Pulmonary artery endothelial cell (primary cell): ENCODE results near the gene KIF5C. TPM values are rescaled to one million over a fixed set of nuclear protein-coding genes. Genes with fewer than 3 reads are reported as not detected.
"Not testable (repeated sequence)": the region's sequence is repeated elsewhere in the genome, so short reads cannot be mapped to it uniquely, and the experiment has no call there.

Source experiments
- DNase-seq: peaks from one replicate; pipeline ENCODE4 v3.0.0-alpha.2; 2011; ENCODE audit warnings: low read depth, low spot score
- total RNA-seq: library from RNA; depleted of rRNA; stranded (reverse); fragments of >200 nt; gene quantifications from 2 replicates; pipeline ENCODE4 v1.2.3, GENCODE V29; 2014

The KIF5C gene
- total RNA-seq: under 0.01 and 0.18 TPM in 2 replicates

DNA sequence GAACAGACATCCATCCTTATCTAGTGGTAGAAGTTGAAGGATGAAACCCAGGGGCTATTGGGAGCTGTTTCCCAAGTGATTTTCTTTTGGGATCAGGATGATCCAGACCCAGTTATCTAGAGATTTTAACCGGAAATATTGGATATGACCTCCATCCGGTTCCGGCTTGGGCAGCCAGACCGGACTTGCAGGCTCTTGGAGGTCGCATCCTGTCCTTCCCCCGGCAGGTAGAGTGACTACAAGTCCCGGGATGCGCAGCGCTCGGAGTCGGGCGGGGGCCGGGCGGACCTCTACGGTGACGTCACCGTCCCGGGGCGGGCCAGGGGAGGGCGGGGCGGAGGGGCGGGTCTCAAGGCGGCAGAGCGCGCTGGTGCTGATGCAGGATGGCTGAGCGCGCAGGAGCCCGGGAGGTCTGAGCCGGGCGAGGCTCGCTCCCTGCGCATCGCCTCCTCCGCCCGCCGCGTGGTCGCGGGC, at the start of gene KIF5C:
TSS of gene KIF5C (plus strand) at position 360 of the 474 bp plus-strand sequence. CDS start 391 bp downstream, outside the sequence.
- DNase-seq: no peak

DNA sequence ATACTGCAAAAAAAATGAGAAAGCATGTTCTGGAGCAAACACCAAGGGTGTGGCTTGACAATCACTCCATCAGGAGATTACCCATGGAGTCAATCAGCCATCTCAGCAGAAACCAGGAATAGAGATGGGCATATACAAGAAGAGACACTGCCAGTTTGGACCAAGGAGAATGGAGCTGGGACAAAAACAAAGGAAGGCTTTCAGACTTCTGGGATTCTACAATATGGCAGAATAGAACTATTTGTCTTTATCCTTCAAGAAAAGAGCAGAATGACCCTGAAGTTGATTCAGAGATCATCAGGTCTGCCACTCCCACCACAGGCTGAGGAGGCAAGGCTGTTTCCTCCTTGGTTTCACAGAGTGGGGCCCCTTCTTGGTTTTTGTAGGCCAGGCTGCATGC, 48.2 kb upstream of the KIF5C start:
- no peak for DNase-seq

DNA sequence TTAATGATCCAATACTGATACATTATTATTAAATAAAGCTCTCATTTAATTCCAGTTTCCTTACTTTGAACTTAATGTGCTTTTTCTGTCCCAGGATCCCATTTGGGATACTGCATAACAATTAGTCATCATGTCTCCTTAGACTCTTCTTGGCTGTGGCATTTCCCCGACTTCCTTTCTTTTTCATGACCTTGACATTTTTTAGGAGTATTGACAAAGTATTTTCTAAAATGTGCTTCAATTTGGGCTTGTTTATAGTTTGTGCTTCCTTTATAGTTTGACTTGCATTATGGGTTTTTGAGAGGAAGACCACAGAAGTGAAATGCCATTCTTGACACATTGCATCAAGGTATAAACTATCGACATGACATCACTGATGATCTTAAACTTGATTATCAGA, 46.1 kb upstream of the KIF5C start:
- no peak for DNase-seq

DNA sequence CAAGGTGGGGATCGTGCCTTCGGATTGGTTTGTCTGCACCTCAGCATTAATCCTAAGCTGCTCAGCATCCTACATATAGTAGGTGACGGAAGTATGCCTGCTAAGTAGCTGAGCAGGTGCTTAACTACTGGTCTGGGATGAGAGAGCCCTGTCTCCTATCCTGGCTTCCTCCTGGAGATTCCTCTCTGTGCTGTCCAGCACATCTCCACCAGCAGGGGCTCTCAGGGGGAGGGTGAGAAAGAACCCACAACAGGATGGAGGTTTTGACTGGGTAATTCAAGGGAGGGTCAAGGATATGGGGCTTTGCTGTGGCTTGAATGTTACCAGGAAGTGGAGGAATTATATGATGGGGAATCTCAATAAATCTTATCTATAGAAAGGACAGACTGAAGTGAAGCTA, 45.4 kb upstream of the KIF5C start:
- no peak for DNase-seq

DNA sequence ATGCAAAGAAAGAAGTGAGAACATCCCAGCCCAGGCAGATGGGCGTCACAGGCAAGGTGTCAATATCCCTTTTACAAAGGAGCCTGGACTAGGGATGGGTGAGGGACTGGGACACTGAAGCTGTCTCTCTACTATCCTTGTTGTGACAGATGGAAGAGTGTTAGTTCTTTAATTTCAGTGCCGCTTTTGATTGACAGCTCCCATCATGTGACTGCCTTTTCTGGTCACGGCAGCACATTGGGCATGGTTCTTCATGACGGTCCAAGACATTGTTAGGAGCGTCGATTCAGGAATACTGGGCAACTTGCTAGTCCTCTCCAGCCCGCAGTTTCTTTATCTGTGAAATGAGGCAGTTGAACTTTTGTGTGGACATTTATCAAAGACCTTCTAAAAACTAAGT, 42.4 kb upstream of the KIF5C start:
- no peak for DNase-seq

DNA sequence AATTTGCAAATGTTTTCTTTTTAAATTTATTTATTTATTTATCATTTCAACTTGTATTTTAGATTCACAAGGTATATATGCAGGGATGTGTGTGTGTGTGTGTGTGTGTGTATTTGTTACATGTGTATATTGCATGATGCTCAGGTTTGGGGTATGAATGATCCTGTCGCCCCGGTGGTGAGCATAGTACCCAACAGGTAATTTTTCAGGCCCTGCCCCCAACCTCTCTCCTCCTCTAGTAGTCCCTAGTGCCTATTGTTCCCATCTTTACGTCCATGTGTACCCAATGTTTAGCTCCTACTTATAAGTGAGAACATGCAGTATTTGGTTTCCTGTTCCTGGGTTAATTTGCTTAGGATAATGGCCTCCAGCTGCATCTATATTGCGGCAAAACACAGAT, 33.0 kb upstream of the KIF5C start:
- no peak for DNase-seq

DNA sequence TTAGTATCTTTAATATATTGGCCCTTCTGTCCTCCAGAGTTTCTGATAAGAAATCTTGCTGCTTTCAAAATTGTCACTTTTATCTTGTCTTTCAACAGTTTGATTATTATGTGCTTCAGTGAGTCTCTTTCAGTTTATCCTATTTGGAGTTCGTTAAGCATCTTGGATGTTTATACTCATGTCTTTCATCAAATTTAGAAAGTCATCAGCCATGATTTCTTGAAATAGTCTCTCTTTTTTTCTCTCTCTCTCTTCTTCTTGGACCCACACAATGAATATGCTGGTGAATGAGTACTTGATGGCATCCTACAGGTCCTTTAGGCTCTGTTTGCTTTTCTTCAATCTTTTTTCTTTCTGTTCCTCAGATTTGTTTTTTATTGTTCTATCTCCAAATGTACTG, 26.9 kb upstream of the KIF5C start:
- no peak for DNase-seq

DNA sequence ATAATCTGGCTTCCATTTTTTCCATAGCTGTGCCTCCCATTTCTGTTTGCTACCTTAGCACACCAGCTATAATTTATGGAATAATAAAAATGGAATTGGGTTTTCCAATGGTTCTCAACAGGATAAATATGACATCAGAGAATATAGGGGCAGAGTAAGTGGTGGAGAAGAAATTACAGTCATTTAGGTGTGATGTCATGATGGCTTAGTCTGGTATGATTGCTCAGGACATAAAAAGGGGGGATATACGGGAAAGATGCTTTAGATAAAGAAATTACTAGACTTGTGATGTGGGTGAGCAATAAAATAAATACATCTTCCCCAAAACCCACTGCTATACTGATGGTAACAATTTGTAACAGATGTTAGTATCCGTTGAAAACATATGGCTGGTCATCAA, 21.6 kb upstream of the KIF5C start:
- DNase-seq: no peak

DNA sequence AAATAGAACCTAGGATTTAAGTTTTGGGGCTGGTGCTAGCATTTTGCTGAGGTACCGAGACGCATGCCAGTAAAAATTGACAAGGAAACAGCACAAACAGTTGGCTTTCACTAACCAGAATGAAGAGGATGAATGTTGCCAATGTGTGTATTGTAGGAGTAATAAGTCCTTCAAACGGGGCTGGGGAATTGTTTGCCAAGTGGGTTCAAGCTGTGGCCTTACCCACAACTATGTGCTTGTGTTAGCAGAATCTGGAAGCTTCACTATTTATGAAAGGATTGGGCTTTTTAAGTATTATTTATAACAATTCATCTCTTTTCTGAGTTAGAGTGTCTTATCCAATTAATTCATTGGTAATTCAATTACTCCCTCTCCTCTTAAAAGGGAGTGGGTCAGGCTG, 15.0 kb upstream of the KIF5C start:
- DNase-seq: no peak

DNA sequence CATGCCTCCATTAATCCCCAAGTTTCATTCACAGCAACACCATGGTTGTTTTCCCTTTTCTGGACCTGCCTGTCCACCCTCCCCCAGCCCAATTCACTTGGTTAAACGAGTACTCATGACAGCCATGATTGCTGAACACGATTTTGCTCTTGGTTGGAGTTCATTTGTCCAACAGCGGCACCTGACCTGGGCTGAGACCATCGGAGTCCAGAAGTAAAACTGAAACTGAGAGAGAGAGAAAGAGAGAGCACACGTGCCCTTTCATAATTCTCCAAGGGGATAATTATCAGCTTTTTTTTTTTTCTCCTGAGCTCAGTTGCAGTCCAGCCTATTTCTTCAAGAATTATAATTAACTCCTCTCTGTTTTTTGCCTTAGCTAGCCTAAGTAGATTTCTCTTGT, 13.7 kb upstream of the KIF5C start:
- DNase-seq: no peak

DNA sequence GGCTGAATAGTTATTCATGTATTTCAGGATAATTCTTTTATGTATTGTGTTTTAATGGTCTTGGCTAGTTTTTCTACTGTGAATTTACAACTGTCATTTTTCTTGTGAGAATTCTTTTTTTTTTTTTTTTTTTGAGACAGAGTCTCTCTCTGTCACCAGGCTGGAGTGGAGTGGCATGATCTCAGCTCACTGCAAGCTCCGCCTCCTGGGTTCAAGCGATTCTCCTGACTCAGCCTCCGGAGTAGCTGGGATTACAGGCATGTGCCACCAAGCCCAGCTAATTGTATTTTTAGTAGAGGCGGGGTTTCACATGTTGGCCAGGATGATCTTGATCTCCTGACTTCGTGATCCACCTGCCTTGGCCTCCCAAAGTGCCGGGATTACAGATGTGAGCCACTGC, 12.5 kb upstream of the KIF5C start:
- DNase-seq: not testable (repeated sequence)

DNA sequence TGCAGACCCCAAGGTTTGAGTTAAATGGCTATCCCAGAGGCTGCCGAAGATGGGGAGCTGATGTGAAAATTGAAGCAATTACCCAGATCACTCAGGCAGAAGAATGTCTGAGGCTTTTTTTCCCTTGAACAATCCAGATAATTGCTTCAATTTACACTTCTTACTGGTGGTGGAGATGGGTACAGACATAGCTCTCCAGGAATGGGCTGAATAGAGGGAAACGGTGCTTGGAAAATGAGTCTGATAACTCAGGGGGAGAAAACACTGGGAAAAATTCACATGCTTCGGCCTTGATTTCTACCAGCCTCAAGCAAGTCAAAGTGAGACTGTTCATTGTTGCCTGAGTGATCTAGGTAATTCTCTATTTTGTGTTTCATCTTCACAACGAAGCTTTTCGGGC, 9.5 kb upstream of the KIF5C start:
- no peak for DNase-seq

DNA sequence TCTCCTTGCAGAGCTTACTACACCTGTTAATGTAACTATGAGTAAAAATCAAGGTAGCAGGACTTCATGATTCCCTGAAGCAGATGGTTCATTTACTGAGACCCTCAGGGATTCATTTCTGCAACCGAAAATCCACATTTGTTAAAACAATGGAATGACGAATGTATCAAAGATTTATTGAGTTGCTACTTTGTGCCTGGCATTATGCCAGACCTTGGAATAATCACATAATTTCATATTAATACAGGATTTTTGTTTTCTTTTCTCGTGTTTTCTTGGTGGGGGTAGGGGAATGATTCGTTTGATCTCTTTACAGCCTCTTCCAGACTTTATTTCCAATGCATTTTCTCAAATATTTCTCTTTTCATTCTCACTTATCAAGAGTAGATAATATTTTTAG, 8.9 kb upstream of the KIF5C start:
- no peak for DNase-seq

DNA sequence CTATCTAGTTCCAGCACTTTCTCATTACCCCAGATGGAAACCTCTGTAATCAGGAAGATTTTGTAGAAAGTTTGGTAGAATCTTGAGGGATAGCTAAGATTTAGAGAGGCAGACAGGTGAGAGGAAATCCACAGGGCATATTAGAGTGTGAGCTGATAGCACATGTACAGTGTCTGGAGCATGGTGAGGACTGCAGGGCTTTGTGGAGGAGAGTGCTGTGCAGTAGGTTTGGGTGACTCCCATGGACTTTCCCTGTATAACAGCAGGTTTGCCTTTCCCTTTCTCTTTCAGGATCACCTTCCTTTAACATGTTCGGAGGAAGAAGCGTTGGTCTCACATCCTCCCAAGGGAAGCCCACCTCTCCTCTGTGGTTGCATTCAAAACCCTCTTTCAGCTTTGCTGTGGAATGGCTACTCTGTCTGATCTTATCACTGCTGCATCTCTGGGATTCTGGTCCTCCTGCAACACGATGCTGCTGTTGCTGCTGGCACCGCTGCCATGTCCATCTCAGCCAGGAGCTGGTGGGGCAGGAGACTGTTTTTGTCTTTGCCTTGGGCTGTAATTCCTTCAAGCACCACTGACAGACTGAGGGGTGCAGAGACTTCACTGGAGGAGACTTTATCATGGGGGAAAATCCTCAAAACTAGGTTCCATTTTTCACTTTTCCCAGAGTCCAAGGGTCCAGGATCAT, 7.8 kb upstream of the KIF5C start:
- DNase-seq: no peak

DNA sequence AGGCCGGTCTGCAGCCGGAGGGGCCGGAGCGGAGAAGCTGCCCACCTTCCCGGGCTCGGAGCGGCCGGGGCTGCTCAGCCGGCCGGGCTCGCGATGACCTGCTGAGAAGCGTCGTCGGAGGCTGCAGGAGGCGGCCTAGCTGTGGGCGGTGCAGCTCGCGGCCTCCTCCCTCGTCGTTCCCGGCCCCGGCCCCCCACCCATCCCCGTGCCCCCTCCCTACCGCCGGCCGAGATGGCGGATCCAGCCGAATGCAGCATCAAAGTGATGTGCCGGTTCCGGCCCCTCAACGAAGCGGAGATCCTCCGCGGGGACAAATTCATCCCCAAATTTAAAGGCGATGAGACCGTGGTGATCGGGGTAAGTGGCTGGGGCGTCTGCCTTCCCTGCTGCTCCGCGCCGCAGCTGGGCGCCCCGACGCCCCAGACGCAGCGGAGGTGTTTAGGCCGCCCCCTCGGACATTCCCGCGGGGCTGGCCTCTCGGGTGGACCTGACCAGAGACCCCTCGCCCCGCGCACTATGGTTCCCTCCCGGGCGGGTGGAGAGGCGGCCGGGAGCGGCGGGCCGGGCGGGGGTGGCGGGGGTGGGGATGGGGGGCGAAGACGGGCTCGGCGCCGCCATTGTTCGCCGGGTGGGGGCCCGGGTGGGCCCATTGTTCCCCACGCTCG, 492 bp downstream of the KIF5C start:
- DNase-seq: no peak

DNA sequence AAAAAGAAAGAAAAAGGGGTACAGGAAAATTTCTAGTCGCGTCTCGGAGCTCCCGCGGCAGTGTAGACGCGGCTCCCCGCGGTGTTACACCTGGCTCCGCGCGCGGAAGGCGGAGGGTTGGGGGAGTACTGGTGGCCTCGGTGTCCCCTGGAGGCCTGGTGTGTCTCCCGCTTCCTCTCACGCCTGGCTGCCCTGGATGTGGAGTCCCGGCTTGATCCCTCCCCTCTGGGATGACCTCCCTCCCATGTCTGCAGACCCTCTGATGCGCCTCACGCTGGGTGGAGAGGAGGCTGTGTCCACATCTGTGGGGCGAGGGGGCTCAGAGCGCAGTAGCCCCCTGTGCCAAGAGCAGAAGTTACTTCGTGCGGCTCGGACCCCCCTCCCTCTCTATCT, 1.2 kb downstream of the KIF5C start:
- no peak for DNase-seq

DNA sequence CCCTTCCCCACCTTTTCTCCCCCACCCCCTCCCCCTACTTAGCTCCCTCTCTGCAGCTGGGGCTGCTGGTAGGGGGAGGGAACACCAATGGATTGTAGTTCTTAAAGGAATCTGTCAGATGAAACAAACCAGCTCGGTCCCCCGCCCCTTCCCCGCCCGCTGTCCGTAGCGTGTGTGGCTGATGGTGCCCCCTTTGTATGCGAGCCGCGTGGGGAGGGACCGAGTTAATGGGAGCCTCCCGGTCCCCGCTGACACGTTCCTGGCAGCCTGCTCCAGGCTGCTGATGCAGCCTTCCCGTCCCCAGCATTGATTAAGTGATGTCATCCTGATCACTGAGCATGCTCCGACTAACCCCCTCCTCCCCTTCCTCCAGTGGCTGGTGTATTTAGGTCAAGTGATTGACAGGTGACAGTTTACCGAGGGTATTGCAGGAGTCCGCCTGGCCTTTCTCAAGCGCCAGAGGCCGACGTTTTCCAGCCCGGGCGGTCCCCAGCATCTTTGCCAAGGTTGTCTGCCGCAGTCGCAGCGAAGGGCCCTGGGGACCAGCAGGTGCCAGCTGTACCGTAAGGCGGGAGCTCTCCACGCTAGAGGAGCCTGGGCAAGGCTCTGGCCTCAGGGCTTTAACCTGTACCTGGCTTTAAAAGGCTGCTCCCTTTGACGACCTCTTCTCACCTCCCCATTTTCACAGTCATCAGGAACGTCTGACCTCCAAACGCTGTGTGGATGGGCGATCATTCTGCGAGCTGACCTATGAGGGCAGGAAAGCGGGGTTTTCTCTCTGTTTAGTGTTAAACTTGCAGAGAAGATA, 1.8 kb downstream of the KIF5C start:
- DNase-seq: no peak

DNA sequence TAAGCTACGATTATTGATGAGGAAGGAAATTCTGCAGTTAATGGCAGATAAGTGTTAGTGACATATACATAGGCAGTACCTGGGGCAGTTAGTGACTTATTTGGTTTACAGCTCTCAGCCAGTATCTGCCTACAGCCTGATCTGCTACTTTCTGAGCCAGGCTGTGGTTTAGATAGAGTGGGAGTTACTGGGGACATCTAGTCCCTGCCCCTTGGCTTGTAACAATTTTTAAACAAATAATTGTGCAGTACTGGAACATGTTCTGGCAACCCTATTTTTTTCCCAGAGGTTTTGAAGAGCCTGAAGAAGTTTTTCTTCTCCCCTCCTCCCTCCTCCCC, 2.3 kb downstream of the KIF5C start:
- DNase-seq: no peak

DNA sequence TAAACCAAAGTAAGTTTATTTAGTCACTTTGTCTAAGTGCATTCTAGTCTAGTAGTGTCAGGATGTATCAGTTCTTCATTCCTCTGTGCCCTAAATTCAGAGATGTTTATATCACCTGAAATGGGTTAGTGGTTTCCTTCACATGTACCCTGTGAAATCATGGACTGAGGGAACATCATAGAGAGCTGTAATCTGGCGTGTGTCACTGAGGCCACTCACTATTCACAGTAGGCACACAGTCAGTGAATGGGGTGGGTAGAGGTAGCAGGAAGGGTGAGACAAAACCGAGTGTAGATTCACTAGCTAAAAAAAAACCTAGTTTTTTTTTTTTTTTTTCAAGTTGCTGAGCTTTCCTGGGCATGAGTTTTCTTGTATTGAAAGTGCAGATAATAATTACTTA, 5.6 kb downstream of the KIF5C start:
- DNase-seq: no peak

DNA sequence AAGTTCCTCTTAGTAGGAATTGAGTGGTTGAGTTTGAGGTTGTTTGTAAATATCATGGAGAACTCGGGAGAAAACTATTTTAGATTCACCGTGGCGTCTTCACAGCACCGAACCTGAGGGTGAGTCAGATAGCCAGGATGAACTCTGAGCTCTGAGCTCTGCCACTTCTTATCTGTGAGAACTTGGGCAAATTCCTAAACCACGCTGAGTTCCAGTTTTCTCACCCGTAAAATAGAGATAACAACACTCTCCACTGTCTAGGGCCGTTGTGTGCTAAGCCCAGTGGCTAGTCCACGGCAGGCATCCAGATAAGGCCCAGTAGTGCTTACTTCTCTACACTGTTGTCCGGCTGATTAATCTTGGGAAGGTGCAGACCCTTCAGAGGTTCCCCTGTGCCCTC, 7.0 kb downstream of the KIF5C start:
- DNase-seq: no peak

DNA sequence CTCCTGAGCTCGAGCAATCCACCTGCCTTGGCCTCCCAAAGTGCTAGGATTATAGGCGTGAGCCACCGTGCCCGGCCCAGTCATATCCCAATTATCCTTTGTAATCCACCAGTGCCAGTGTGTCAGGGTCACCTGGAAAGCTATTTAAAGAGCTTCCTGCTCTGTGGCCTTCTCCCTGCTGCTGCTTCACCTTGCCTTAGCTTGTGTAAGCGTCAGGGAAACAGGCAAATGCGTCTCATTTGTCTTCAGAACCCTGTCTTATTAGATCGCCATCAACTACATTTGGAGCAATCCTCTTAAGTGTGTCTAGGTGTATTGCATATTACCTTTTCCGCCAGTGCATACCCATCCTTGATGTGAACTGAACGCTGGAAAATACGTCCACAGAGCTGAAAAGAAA, 10.2 kb downstream of the KIF5C start:
- no peak for DNase-seq

DNA sequence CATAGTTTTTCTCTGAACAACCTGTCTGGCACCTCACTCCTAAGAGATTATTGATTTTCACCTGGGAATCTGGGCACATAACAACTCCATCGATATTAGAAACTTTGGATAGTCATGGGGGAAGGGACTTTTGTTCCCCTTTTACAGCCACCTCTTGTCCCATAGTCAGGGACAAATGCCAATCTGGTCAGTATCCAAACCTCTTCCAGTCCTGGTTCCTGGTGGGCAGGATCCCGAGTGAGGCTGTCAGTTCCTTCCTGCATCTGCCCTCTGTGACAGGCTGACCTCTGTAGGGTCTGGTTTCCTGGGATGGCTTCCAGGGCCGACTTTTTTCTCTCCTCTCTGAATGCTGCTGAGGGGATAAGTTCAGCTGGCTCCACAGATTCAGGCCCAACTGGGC, 11.0 kb downstream of the KIF5C start:
- DNase-seq: no peak
